Progenitor cell of endocrine pancreas (in vitro differentiated cells): Measurements from ENCODE around the gene COL4A1. TPM values are rescaled to one million over a fixed set of nuclear protein-coding genes. Genes with fewer than 3 reads are reported as not detected.

Source experiments
- DNase-seq: peaks from one replicate; pipeline ENCODE4 v3.0.0; 2021; ENCODE audit warnings: low spot score; ENCODE audit not compliant: unreplicated experiment
- H3K27ac Mint-ChIP-seq: 2 replicates; pipeline ENCODE4 v1.8.0; 2021; ENCODE audit warnings: mild to moderate bottlenecking, moderate library complexity, mixed read lengths
- H3K27me3 Mint-ChIP-seq: 2 replicates; pipeline ENCODE4 v1.8.0; 2021; ENCODE audit warnings: mixed read lengths
- H3K36me3 Mint-ChIP-seq: 2 replicates; pipeline ENCODE4 v1.8.0; 2022; ENCODE audit warnings: mixed read lengths; ENCODE audit not compliant: insufficient read depth
- H3K4me1 Mint-ChIP-seq: 2 replicates; pipeline ENCODE4 v1.8.0; 2021; ENCODE audit warnings: low read depth, mixed read lengths
- H3K4me3 Mint-ChIP-seq: 2 replicates; pipeline ENCODE4 v1.8.0; 2021; ENCODE audit warnings: low read depth, mild to moderate bottlenecking, moderate library complexity, mixed read lengths
- H3K9me3 Mint-ChIP-seq: 2 replicates; pipeline ENCODE4 v1.8.0; 2021; ENCODE audit warnings: low read depth, mixed read lengths
- total RNA-seq: library from RNA; stranded (reverse); gene quantifications from 2 replicates; pipeline ENCODE4 v1.2.1, GENCODE V29; 2021
- TF ChIP-seq, protein P1 (sequence below): fragments of 200-600 bp; sonication (generic); IDR thresholded peaks from one replicate; pipeline ENCODE4 v1.5.0; 2021; ENCODE audit warnings: antibody characterized with exemption, mild to moderate bottlenecking; ENCODE audit not compliant: unreplicated experiment

Gene COL4A1
- total RNA-seq, 1 donor from 2014 or later: 81.3 TPM

DNA sequence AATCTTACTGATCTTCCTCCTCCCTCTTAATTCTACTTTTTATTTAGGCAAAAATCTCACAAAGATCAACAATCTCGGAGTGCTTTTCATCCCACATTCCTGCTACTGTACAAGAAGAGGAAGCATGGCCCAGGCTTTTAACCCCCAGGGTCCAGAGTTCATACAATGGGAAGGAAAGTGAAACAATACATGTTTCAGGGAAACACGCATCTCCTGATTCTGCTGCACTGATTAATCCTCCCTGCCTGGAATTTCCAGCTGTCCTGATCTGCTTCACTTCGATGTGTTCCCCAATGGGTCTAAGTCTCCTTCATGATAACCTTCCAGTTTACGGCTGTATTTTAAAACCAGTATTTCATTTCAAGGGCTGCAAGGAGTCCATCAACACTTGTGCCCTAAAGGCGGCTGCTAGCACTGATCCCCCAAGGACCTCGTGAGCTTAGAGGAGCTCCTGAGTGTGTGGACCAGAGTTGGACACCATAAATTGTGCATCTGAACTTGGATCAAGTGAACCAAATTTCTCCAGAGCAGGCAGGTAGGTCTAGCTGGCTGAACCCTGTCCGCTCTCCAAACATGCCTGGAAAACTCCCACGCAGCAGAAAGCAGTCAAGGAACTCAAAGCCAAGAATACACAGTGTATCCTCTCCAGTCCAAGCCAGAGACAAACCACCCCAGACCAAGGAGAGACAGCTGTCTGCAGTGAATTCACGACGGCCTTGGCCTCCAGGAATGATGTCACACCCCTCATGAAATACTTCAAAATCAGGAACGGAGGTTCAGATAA, 44.3 kb downstream of the COL4A1 start:
- no peak overlapping the region for H3K27ac Mint-ChIP-seq
- TF ChIP-seq, protein P1, sequence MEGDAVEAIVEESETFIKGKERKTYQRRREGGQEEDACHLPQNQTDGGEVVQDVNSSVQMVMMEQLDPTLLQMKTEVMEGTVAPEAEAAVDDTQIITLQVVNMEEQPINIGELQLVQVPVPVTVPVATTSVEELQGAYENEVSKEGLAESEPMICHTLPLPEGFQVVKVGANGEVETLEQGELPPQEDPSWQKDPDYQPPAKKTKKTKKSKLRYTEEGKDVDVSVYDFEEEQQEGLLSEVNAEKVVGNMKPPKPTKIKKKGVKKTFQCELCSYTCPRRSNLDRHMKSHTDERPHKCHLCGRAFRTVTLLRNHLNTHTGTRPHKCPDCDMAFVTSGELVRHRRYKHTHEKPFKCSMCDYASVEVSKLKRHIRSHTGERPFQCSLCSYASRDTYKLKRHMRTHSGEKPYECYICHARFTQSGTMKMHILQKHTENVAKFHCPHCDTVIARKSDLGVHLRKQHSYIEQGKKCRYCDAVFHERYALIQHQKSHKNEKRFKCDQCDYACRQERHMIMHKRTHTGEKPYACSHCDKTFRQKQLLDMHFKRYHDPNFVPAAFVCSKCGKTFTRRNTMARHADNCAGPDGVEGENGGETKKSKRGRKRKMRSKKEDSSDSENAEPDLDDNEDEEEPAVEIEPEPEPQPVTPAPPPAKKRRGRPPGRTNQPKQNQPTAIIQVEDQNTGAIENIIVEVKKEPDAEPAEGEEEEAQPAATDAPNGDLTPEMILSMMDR: no peak
- no peak overlapping the region for H3K4me3 Mint-ChIP-seq
- no peaks in the 10 kb centered on the region for H3K27me3 Mint-ChIP-seq
- H3K4me1 Mint-ChIP-seq: peaks cover 7% of the 10 kb centered on the region
- H3K36me3 Mint-ChIP-seq: no peaks in the 10 kb centered on the region
- no peaks in the 10 kb centered on the region for H3K9me3 Mint-ChIP-seq
- DNase-seq: no peak

DNA sequence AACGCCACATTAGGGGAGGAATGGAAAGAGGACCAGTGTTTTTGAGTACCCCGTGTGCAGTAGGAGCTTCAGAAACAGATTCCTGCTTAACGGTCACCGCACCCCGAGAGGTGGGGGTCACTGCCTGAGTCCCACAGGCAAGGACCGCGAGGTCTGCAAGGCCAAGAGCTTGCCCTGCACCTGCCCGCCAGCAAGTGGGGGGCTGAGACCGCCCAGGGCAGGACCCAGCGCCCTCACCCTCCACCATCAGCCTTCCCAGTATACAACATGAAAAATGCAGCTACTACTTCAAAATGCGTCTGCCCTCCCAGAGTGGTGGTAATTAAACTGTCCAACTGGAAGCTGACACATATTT, 44.9 kb downstream of the COL4A1 start:
- DNase-seq: no peak
- Mint-ChIP-seq H3K27ac (no peak overlapping the region), H3K4me3 (no peak overlapping the region)

DNA sequence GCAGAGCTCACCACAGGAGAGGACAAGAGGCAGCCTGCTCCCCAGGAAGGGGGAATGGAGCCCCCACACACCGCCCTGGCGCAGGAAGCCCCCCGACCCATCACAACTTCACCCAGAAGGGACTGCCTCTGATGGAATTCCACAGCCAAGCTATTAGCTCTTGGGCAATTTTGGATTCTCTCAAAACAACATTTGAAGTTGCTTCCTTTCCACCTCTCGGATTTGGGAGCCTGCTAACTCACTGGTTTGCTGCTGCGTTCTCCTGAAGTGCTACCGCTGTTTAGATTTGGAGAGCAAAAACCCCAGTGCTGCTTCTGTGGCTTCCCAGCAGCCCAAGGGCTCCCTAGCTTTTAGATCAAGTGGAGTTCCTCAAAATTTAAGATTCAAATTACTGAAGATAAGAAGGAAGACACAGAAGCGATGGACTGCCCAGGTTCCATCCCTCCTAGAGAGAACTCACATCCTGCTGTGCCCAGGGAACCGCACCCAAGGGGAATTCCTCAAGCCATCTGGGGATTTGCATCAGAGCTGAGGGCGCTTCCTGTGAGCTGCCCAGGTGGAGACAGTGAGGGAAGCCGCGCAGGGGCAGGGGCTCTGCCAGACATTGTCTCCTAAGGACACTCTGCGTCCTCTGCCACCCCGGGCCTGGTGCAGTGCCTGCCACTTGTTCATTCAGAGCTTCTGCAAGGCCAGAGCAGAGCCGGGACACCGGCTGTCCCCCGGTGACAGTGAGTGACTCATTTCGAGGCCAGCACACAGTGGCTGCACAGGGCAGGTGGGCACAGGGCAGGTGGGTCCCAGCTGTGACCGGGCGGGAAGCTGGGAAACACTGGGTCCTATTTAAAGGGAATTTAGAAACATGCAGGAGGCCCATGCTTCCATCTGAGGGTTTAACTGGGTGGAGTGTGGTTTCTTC, 45.5 kb downstream of the COL4A1 start:
- Mint-ChIP-seq H3K27ac (no peak overlapping the region), H3K4me3 (no peak overlapping the region), H3K9me3 (no peaks in the 10 kb centered on the region), H3K36me3 (no peaks in the 10 kb centered on the region), H3K4me1 (peaks cover 7% of the 10 kb centered on the region), H3K27me3 (no peaks in the 10 kb centered on the region)
- DNase-seq: no peak
- TF ChIP-seq, protein P1: no peak

More for the DNA sequence above, 44.9 kb downstream of the COL4A1 start:
- Mint-ChIP-seq H3K27me3 (no peaks in the 10 kb centered on the region), H3K9me3 (no peaks in the 10 kb centered on the region), H3K4me1 (peaks cover 7% of the 10 kb centered on the region), H3K36me3 (no peaks in the 10 kb centered on the region)
- TF ChIP-seq, protein P1: no peak

DNA sequence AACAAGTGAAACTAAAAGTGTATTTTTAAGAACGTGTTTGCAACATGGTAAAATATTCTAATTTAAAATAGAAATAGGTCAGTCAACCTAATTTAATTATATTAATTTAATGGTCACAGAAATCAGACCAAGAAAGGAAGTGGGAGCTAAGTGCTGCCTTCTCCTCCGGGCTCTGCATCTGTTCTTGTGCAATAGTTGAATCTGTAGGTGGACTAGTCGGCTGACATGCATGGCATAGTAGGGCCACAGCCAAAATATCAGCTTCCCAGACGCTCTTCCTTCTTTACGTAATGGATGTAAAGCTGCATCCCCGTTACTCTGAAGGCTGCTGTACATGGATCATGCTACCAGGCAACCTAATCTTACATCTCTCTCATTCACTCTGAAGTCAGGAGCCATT, 47.3 kb downstream of the COL4A1 start:
- no peak overlapping the region for H3K4me3 Mint-ChIP-seq
- H3K36me3 Mint-ChIP-seq: no peaks in the 10 kb centered on the region
- TF ChIP-seq, protein P1: no peak
- no peaks in the 10 kb centered on the region for H3K9me3 Mint-ChIP-seq
- H3K27me3 Mint-ChIP-seq: no peaks in the 10 kb centered on the region
- DNase-seq: no peak
- H3K4me1 Mint-ChIP-seq: peaks cover 7% of the 10 kb centered on the region
- no peak overlapping the region for H3K27ac Mint-ChIP-seq

DNA sequence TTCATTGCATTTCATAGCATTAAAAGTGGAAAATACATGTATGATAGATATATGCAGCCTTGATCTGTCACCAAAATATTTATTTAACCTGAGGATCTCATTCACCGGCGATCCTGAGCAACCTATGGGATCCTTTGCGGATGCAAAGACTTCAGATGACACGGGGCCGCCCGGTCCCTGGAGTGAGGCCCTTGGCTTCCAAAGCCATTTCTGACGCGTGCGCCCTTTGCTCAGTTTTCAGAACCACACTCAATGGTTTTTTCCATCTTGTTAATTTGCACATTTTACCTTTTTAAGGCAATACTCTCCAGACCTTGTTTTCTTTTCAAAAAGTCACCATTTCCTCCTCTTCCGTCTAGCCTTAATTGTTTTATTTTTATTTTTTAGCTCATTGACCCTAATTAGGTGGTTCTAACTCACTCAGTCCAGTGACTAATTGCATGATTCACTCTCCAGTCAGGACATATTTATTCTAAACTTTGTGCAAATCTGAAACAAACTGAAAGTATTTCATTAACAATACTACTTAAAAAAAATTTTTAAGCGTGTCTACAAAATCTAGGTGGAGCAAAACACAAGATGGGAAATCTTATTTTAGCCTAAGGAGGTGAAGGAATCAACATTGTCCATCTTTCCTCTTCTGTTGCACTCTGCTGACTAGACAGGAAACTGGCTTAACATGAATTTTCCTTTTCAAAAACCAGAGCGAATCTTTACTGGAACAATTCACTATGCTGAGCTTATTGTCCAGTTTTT, 47.9 kb downstream of the COL4A1 start:
- DNase-seq: no peak
- TF ChIP-seq, protein P1: no peak
- H3K36me3 Mint-ChIP-seq: no peaks in the 10 kb centered on the region
- H3K4me3 Mint-ChIP-seq: no peak overlapping the region
- H3K27ac Mint-ChIP-seq: no peak overlapping the region
- H3K9me3 Mint-ChIP-seq: no peaks in the 10 kb centered on the region
- peaks cover 4% of the 10 kb centered on the region for H3K4me1 Mint-ChIP-seq
- H3K27me3 Mint-ChIP-seq: no peaks in the 10 kb centered on the region
